Measurements from ENCODE around the gene RBL2. TPM values are rescaled to one million over a fixed set of nuclear protein-coding genes. Genes with fewer than 3 reads are reported as not detected.

Gene RBL2
- total RNA-seq, 1 experiment from 2014 or later: 39.6 TPM

GRCh38 chr16:53503991-53504663, 69.9 kb downstream of the RBL2 start:
- peak overlapping the region; percentile 62 for H3K4me3 ChIP-seq (ENCODE audit: low read depth, low read length, poor library complexity, severe bottlenecking)
- no peak for TF ChIP-seq EZH2 (IDR thresholded peaks at IDR 0.05; ENCODE audit: borderline replicate concordance, low read depth, low read length, poor library complexity, severe bottlenecking)
- TF ChIP-seq, protein P1, sequence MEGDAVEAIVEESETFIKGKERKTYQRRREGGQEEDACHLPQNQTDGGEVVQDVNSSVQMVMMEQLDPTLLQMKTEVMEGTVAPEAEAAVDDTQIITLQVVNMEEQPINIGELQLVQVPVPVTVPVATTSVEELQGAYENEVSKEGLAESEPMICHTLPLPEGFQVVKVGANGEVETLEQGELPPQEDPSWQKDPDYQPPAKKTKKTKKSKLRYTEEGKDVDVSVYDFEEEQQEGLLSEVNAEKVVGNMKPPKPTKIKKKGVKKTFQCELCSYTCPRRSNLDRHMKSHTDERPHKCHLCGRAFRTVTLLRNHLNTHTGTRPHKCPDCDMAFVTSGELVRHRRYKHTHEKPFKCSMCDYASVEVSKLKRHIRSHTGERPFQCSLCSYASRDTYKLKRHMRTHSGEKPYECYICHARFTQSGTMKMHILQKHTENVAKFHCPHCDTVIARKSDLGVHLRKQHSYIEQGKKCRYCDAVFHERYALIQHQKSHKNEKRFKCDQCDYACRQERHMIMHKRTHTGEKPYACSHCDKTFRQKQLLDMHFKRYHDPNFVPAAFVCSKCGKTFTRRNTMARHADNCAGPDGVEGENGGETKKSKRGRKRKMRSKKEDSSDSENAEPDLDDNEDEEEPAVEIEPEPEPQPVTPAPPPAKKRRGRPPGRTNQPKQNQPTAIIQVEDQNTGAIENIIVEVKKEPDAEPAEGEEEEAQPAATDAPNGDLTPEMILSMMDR (conservative IDR thresholded peaks at IDR 0.05; ENCODE audit: low read depth, low read length): no peak
- H3K27me3 ChIP-seq (replicated peaks; ENCODE audit: insufficient read depth, low read depth, low read length, poor library complexity): no peaks in the 10 kb centered on the region
- H3K9me3 ChIP-seq (ENCODE audit: low read depth, low read length, poor library complexity, severe bottlenecking): no peaks in the 10 kb centered on the region
- CTCF ChIA-PET: no interaction called here
- peak overlapping the region; percentile 9 for H3K27ac ChIP-seq (ENCODE audit: low read depth, low read length, poor library complexity, severe bottlenecking)
- H3K36me3 ChIP-seq (ENCODE audit: insufficient read depth, low read length, poor library complexity, severe bottlenecking): no peaks in the 10 kb centered on the region
- DNase-seq (ENCODE audit: low spot score): peak; percentile 35
- BruUV-seq (replicated peaks): TSS peak; percentile 95
- POLR2A ChIA-PET (ENCODE audit: low non-redundant PET): no interaction called here
- intact Hi-C loops (cut with micrococcal nuclease; ENCODE audit: unreplicated experiment): loop anchor here (10.0 kb wide), 1 partner anchor 449 kb away; the partner anchor contains the start of genes CHD9 and CHD9NB
- H3K4me1 ChIP-seq (ENCODE audit: insufficient read depth, low read length, poor library complexity, severe bottlenecking): peaks cover 10% of the 10 kb centered on the region

DNA sequence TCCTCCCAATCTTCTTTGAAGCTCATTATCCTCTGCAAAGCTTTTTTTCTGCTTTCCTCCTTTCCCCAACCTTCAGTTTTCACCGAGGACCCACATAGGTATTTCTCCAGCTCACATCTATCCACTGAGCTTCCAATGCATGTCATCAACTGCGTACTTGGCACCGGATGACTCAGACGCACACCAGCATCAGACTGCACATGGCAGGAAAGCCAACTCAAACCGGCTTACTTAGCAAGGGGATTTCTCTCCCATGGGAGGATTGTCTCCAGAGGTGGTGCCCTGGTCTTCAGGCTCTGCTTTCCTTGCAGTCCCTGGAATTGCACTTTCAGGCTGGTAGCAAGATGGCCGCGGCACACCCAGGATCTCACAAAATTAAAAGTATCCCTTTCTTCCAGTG, 70.4 kb downstream of the RBL2 start:
- POLR2A ChIA-PET (ENCODE audit: low non-redundant PET): no interaction called here
- Histone ChIP-seq H3K27ac (ENCODE audit: low read depth, low read length, poor library complexity, severe bottlenecking) (peak overlapping the region; percentile 9), H3K36me3 (ENCODE audit: insufficient read depth, low read length, poor library complexity, severe bottlenecking) (no peaks in the 10 kb centered on the region), H3K4me1 (ENCODE audit: insufficient read depth, low read length, poor library complexity, severe bottlenecking) (peaks cover 10% of the 10 kb centered on the region), H3K4me3 (ENCODE audit: low read depth, low read length, poor library complexity, severe bottlenecking) (peak overlapping the region; percentile 62), H3K27me3 (replicated peaks; ENCODE audit: insufficient read depth, low read depth, low read length, poor library complexity) (no peaks in the 10 kb centered on the region), H3K9me3 (ENCODE audit: low read depth, low read length, poor library complexity, severe bottlenecking) (no peaks in the 10 kb centered on the region)
- DNase-seq (ENCODE audit: low spot score): no peak
- CTCF ChIA-PET: no interaction called here
- intact Hi-C loops (cut with micrococcal nuclease; ENCODE audit: unreplicated experiment): loop anchor here (10.0 kb wide), 1 partner anchor 450 kb away; the partner anchor contains the start of genes CHD9 and CHD9NB
- no TSS peak for BruUV-seq (replicated peaks)
- TF ChIP-seq, protein P1 (conservative IDR thresholded peaks at IDR 0.05; ENCODE audit: low read depth, low read length): no peak
- TF ChIP-seq EZH2 (IDR thresholded peaks at IDR 0.05; ENCODE audit: borderline replicate concordance, low read depth, low read length, poor library complexity, severe bottlenecking): no peak

- TF ChIP-seq, protein P1 (conservative IDR thresholded peaks at IDR 0.05; ENCODE audit: low read depth, low read length): no peak
- TF ChIP-seq EZH2 (IDR thresholded peaks at IDR 0.05; ENCODE audit: borderline replicate concordance, low read depth, low read length, poor library complexity, severe bottlenecking): no peak
- Histone ChIP-seq H3K27me3 (replicated peaks; ENCODE audit: insufficient read depth, low read depth, low read length, poor library complexity) (no peaks in the 10 kb centered on the region), H3K36me3 (ENCODE audit: insufficient read depth, low read length, poor library complexity, severe bottlenecking) (no peaks in the 10 kb centered on the region), H3K9me3 (ENCODE audit: low read depth, low read length, poor library complexity, severe bottlenecking) (no peaks in the 10 kb centered on the region), H3K27ac (ENCODE audit: low read depth, low read length, poor library complexity, severe bottlenecking) (no peak overlapping the region), H3K4me3 (ENCODE audit: low read depth, low read length, poor library complexity, severe bottlenecking) (no peak overlapping the region), H3K4me1 (ENCODE audit: insufficient read depth, low read length, poor library complexity, severe bottlenecking) (peaks cover 10% of the 10 kb centered on the region)
- POLR2A ChIA-PET (ENCODE audit: low non-redundant PET): no interaction called here
- CTCF ChIA-PET: no interaction called here
- BruUV-seq (replicated peaks): no TSS peak
- DNase-seq (ENCODE audit: low spot score): no peak
- intact Hi-C loops (cut with micrococcal nuclease; ENCODE audit: unreplicated experiment): loop anchor here (10.0 kb wide), 1 partner anchor 451 kb away; the partner anchor contains the start of genes CHD9 and CHD9NB
Measured at GRCh38 chr16:53506254-53506653, 72.0 kb downstream of the RBL2 start.

All from A673 (cell line).